DND-41 (cell line): ENCODE measurements around the gene PSMD12.
"Not testable (repeated sequence)": the region's sequence is repeated elsewhere in the genome, so short reads cannot be mapped to it uniquely, and the experiment has no call there.

Source experiments
- ATAC-seq: fragments of 200-7000 bp; cut with Tn5 transposase; 3 replicates; pipeline ENCODE4 v1.9.1; 2021; ENCODE audit warnings: low read depth; ENCODE audit not compliant: insufficient read depth
- DNase-seq: peaks from one replicate; pipeline ENCODE4 v3.0.0-alpha.2; 2020
- H2AFZ ChIP-seq: 2 replicates; pipeline ENCODE4 v1.6.0; 2012; ENCODE audit warnings: low read depth, low read length
- H3K27ac ChIP-seq: 2 replicates; pipeline ENCODE4 v1.5.1; 2012; ENCODE audit warnings: low read length, inconsistent platforms
- H3K27me3 ChIP-seq: fragments of 200-600 bp; sonication (generic); 2 replicates; pipeline ENCODE4 v1.6.0; 2012; ENCODE audit warnings: low read length, mild to moderate bottlenecking, inconsistent platforms; ENCODE audit not compliant: insufficient read depth, poor library complexity
- H3K36me3 ChIP-seq: 2 replicates; pipeline ENCODE4 v1.5.1; 2012; ENCODE audit warnings: low read length, inconsistent platforms; ENCODE audit not compliant: insufficient read depth
- H3K4me1 ChIP-seq: 2 replicates; pipeline ENCODE4 v1.5.1; 2012; ENCODE audit warnings: mild to moderate bottlenecking, low read length; ENCODE audit not compliant: insufficient read depth
- H3K4me2 ChIP-seq: 2 replicates; pipeline ENCODE4 v1.6.0; 2012; ENCODE audit warnings: mild to moderate bottlenecking, moderate library complexity, low read length, inconsistent platforms; ENCODE audit not compliant: insufficient read depth
- H3K4me3 ChIP-seq, 2 experiments: fragments of 200-600 bp in 1 of 2; shearing (Covaris generic) in 1 of 2; 2 replicates each; pipeline ENCODE4 v1.5.1; 2012 to 2016; ENCODE audit warnings: inconsistent platforms in 2 of 2, low read length in 2 of 2, mild to moderate bottlenecking in 2 of 2, low read depth in 1 of 2, moderate library complexity in 1 of 2
- H3K79me2 ChIP-seq: 2 replicates; pipeline ENCODE4 v1.6.0; 2012; ENCODE audit warnings: low read length, inconsistent platforms; ENCODE audit not compliant: insufficient read depth
- H3K9ac ChIP-seq: 2 replicates; pipeline ENCODE4 v1.6.0; 2012; ENCODE audit warnings: low read depth, mild to moderate bottlenecking, inconsistent platforms, low read length, moderate library complexity
- H3K9me3 ChIP-seq: 2 replicates; pipeline ENCODE4 v1.5.1; 2012; ENCODE audit warnings: low read length, moderate library complexity, mild to moderate bottlenecking, inconsistent platforms; ENCODE audit not compliant: insufficient read depth, severe bottlenecking
- H4K20me1 ChIP-seq: 2 replicates; pipeline ENCODE4 v1.6.0; 2012; ENCODE audit warnings: low read length; ENCODE audit not compliant: insufficient read depth
- CTCF ChIP-seq: IDR thresholded peaks from 2 replicates; pipeline ENCODE4 v1.5.1; 2012; ENCODE audit warnings: borderline replicate concordance, low read length, moderate library complexity, mild to moderate bottlenecking; ENCODE audit not compliant: poor library complexity, severe bottlenecking; ENCODE audit errors: extremely low read depth
- EZH2 ChIP-seq: IDR thresholded peaks from 3 replicates; pipeline ENCODE4 v1.6.1; 2012; ENCODE audit warnings: borderline replicate concordance, low read depth, mild to moderate bottlenecking, moderate library complexity, low read length, inconsistent platforms; ENCODE audit not compliant: severe bottlenecking

Gene PSMD12

GRCh38 chr17:67323445-67323844 lies 42.9 kb downstream of the PSMD12 start:
- no peaks in the 10 kb centered on the region for H3K79me2 ChIP-seq
- TF ChIP-seq CTCF (no peak), EZH2 (no peak)
- H2AFZ ChIP-seq, result no peak overlapping the region
- H4K20me1 ChIP-seq, result no peaks in the 10 kb centered on the region
- ATAC-seq, result no peak
- no peak for DNase-seq
- no peaks in the 10 kb centered on the region for H3K27me3 ChIP-seq
- no peak overlapping the region for H3K4me3 ChIP-seq
- no peaks in the 10 kb centered on the region for H3K36me3 ChIP-seq
- H3K4me1 ChIP-seq, result no peaks in the 10 kb centered on the region
- H3K4me2 ChIP-seq, result no peak overlapping the region
- no peaks in the 10 kb centered on the region for H3K9me3 ChIP-seq
- no peak overlapping the region for H3K9ac ChIP-seq
- no peak overlapping the region for H3K27ac ChIP-seq

GRCh38 chr17:67322042-67322787 lies 44.2 kb downstream of the PSMD12 start:
- H3K4me3 ChIP-seq, result no peak overlapping the region
- peak; percentile 56; the same call in 1 of the 3 replicates for ATAC-seq
- H3K9me3 ChIP-seq, result no peaks in the 10 kb centered on the region
- H3K79me2 ChIP-seq, result no peaks in the 10 kb centered on the region
- no peak overlapping the region for H3K4me2 ChIP-seq
- no peak overlapping the region for H3K9ac ChIP-seq
- no peak overlapping the region for H2AFZ ChIP-seq
- no peak for TF ChIP-seq CTCF
- no peaks in the 10 kb centered on the region for H3K36me3 ChIP-seq
- DNase-seq, result no peak
- no peaks in the 10 kb centered on the region for H3K27me3 ChIP-seq
- H3K4me1 ChIP-seq, result no peaks in the 10 kb centered on the region
- H3K27ac ChIP-seq, result no peak overlapping the region
- no peaks in the 10 kb centered on the region for H4K20me1 ChIP-seq

GRCh38 chr17:67321486-67321885 lies 44.9 kb downstream of the PSMD12 start:
- not testable (repeated sequence) for H4K20me1 ChIP-seq, DNase-seq, H3K36me3 ChIP-seq, H3K4me1 ChIP-seq, H3K4me3 ChIP-seq, H3K27me3 ChIP-seq, H3K9ac ChIP-seq, H3K79me2 ChIP-seq, H2AFZ ChIP-seq, ATAC-seq, H3K27ac ChIP-seq, H3K4me2 ChIP-seq, H3K9me3 ChIP-seq

GRCh38 chr17:67316781-67317180 lies 49.6 kb downstream of the PSMD12 start:
- Histone ChIP-seq H3K27ac (no peak overlapping the region), H3K9me3 (no peaks in the 10 kb centered on the region), H3K4me3 (no peak overlapping the region), H3K36me3 (no peaks in the 10 kb centered on the region), H3K4me2 (no peak overlapping the region), H3K4me1 (no peaks in the 10 kb centered on the region), H3K27me3 (no peaks in the 10 kb centered on the region), H3K79me2 (no peaks in the 10 kb centered on the region), H4K20me1 (no peaks in the 10 kb centered on the region), H2AFZ (no peak overlapping the region), H3K9ac (no peak overlapping the region)
- DNase-seq (no peak), ATAC-seq (no peak)
- TF ChIP-seq EZH2 (no peak), CTCF (no peak)
